Measurements from ENCODE around the gene TMEM9. TPM values are rescaled to one million over a fixed set of nuclear protein-coding genes. Genes with fewer than 3 reads are reported as not detected.

TMEM9 gene
- polyA plus RNA-seq, 1 experiment, result 171 TPM

DNA sequence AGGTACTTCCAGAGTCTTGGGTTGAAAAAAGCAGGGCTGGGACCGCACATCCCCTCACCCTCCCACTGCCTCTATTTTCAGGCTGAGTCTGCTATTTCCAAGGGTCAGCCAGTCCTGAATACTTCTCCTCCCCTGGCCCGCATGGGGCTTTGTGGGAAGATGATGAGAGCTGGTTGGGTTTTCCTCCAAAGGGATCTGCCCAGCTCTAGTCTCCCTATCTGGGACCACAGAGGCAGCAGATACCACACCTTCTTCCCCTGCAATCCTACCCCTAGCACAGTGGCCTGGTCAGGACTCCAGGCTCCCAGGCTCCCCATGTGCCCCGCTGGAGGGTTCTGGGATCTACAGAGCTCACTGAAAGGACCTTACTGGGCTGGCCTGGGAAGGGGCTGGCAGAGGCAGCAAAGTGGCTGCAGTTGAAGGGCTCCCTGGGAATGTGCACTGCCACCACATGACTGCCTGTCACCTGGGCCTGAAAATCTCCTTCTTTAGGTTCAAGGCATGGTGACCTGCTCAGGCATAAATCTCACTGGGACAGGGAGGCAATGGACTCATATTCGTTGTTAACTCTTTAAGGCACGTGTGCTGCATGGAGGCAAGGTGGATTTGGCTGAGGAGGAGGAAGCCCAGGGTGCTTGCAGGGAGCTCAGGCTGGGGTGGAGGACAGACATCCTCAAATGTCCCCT lies 55.1 kb downstream of the TMEM9 start:
- no peaks in the 10 kb centered on the region for H3K36me3 ChIP-seq (ENCODE audit: control insufficient read depth, insufficient read depth, low read length)
- ChIA-PET CTCF (interaction anchor here (1.3 to 5.7 kb wide), 3 partner anchors 13 to 247 kb away, joined by 3 to 34 read pairs (median 4); no protein-coding TSS in a partner anchor), POLR2A (interaction anchor here (0.7 kb wide), 1 partner anchor 83 kb away, joined by 3 read pairs; no protein-coding TSS in a partner anchor)
- H3K4me3 ChIP-seq (ENCODE audit: low read depth, low read length), result no peak overlapping the region
- no peak for DNase-seq (ENCODE audit: low read depth)
- peaks cover 17% of the 10 kb centered on the region for H3K27me3 ChIP-seq (ENCODE audit: control insufficient read depth, insufficient read depth, low read length)
- TF ChIP-seq, protein P1, sequence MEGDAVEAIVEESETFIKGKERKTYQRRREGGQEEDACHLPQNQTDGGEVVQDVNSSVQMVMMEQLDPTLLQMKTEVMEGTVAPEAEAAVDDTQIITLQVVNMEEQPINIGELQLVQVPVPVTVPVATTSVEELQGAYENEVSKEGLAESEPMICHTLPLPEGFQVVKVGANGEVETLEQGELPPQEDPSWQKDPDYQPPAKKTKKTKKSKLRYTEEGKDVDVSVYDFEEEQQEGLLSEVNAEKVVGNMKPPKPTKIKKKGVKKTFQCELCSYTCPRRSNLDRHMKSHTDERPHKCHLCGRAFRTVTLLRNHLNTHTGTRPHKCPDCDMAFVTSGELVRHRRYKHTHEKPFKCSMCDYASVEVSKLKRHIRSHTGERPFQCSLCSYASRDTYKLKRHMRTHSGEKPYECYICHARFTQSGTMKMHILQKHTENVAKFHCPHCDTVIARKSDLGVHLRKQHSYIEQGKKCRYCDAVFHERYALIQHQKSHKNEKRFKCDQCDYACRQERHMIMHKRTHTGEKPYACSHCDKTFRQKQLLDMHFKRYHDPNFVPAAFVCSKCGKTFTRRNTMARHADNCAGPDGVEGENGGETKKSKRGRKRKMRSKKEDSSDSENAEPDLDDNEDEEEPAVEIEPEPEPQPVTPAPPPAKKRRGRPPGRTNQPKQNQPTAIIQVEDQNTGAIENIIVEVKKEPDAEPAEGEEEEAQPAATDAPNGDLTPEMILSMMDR (IDR thresholded peaks at IDR 0.05; ENCODE audit: insufficient read depth, low read depth, low read length), result no peak

DNA sequence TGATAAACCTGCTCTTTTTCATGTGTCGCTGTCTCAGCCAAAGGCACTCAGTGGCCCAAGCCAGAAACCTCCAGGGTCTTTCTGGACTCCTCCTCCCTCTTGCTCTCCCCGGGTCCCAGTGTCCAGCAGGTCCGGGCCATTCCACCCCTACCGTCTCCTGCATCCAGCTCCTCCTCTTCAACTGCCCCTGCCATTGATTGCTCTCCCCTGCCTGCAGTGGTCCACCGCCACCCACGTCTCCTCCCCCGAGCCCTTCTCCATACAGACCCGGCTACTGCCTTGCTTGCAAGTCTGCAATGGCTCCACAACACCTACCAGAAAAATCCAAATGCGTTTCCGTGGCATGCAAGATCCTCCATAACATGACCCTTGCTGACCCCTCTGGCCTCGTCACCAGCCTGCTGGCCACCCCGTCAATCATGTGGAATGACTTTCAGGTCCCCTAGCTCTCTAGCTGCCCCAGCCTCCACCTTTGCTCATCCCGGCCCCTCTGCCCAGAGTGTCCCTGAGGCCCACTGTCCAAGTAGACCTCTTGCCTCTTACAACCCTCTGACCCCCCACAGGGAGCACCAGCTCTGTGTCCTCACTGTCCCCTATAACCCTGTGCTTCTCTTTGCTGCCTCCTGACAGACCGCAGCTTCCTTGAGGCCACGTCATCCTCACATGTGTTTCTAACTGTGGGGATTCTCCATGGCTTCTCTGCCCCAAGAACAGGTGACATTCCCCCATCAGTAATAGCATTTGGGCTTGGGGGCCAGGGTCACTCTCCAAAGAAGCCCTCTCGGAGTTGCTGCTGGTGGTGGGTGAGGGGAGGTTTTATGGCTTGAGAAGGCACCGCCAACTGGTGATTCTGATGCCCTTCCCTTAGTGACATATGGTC lies 57.1 kb downstream of the TMEM9 start:
- Histone ChIP-seq H3K36me3 (ENCODE audit: control insufficient read depth, insufficient read depth, low read length) (no peaks in the 10 kb centered on the region), H3K27me3 (ENCODE audit: control insufficient read depth, insufficient read depth, low read length) (peaks cover 23% of the 10 kb centered on the region), H3K4me3 (ENCODE audit: low read depth, low read length) (no peak overlapping the region)
- ChIA-PET CTCF (interaction anchor here (1.2 to 5.7 kb wide), 3 partner anchors 11 to 22 kb away, joined by 4 to 34 read pairs (median 4); no protein-coding TSS in a partner anchor), POLR2A (no interaction called here)
- TF ChIP-seq, protein P1 (IDR thresholded peaks at IDR 0.05; ENCODE audit: insufficient read depth, low read depth, low read length), result no peak
- DNase-seq (ENCODE audit: low read depth), result no peak

DNA sequence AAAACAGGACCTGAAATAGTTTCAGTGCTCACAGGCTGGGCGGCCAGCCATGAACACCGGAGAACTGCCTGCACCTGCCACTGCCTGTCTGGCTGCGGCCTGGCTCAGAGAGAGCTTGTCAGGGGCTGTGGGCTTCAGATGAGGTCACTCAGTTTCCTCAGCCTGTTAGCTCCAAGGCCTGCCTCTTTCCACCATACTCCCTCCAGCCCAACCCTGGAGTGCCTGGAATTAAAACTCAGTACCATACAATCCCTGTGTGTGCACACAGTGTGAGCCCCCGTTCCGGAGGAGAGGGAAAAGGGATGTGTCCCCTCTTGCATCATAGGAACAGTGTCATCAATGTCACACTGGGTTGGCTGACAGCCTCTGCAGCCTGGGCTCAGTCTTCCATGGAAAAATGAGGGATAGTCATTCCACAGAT lies 58.2 kb downstream of the TMEM9 start:
- DNase-seq (ENCODE audit: low read depth), result no peak
- H3K27me3 ChIP-seq (ENCODE audit: control insufficient read depth, insufficient read depth, low read length), result peaks cover 25% of the 10 kb centered on the region
- no peaks in the 10 kb centered on the region for H3K36me3 ChIP-seq (ENCODE audit: control insufficient read depth, insufficient read depth, low read length)
- ChIA-PET POLR2A (no interaction called here), CTCF (interaction anchor here (1.2 to 5.7 kb wide), 3 partner anchors 10 to 23 kb away, joined by 4 to 34 read pairs (median 4); no protein-coding TSS in a partner anchor)
- no peak overlapping the region for H3K4me3 ChIP-seq (ENCODE audit: low read depth, low read length)
- TF ChIP-seq, protein P1 (IDR thresholded peaks at IDR 0.05; ENCODE audit: insufficient read depth, low read depth, low read length), result no peak

DNA sequence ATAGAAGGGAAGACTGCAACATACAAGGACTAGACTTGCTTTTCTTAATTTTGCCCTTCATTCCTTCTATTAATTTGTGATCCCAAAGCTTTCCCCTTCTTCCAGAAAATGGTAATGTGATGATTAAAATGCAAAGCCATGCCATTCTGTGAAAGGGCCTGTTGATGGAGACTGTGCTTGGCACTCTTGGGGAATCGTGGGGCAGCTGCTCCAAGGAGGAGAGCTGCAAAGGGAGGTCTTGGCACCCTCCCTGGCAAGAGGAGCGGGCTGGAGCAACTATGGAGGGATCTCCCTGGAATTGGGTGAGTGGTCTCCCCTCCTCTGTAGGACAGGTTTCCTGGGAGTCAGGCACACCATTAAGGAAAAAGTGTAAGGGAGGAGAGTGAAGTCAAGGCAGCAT lies 58.7 kb downstream of the TMEM9 start:
- H3K36me3 ChIP-seq (ENCODE audit: control insufficient read depth, insufficient read depth, low read length), result no peaks in the 10 kb centered on the region
- no peak overlapping the region for H3K4me3 ChIP-seq (ENCODE audit: low read depth, low read length)
- peaks cover 25% of the 10 kb centered on the region for H3K27me3 ChIP-seq (ENCODE audit: control insufficient read depth, insufficient read depth, low read length)
- CTCF ChIA-PET, result interaction anchor here (5.7 kb wide), 1 partner anchor 9 kb away, joined by 34 read pairs; no protein-coding TSS in a partner anchor
- TF ChIP-seq, protein P1 (IDR thresholded peaks at IDR 0.05; ENCODE audit: insufficient read depth, low read depth, low read length), result no peak
- no peak for DNase-seq (ENCODE audit: low read depth)
- POLR2A ChIA-PET, result no interaction called here

DNA sequence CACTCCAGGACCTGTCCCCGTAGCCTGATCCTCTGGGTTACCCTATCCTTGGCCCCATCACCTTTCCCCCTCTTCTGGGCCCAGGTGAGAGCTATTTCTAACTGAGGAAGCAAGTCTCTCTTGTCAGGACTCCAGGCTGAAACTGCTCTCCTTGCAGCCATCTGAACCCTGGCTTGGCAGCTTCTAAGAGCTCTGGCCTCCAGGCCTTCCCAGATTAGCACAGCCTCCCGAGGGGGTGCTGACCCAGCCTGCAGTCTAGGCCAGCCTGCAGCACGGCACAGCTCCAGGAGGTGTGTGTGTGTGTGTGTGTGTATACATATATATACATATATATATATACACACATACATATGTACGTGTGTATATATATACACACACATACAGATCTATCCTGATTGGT lies 59.4 kb downstream of the TMEM9 start:
- DNase-seq (ENCODE audit: low read depth), result no peak
- no peak overlapping the region for H3K4me3 ChIP-seq (ENCODE audit: low read depth, low read length)
- H3K36me3 ChIP-seq (ENCODE audit: control insufficient read depth, insufficient read depth, low read length), result no peaks in the 10 kb centered on the region
- H3K27me3 ChIP-seq (ENCODE audit: control insufficient read depth, insufficient read depth, low read length), result peaks cover 19% of the 10 kb centered on the region
- CTCF ChIA-PET, result interaction anchor here (0.7 to 5.7 kb wide), 3 partner anchors 9 to 19 kb away, joined by 3 to 34 read pairs (median 6); no protein-coding TSS in a partner anchor
- TF ChIP-seq, protein P1 (IDR thresholded peaks at IDR 0.05; ENCODE audit: insufficient read depth, low read depth, low read length), result no peak
- POLR2A ChIA-PET, result no interaction called here
